Measurements from ENCODE around the gene ANKUB1.
A peak's percentile ranks its signal among the peaks of the same experiment; 100 is the strongest.
"Not testable (repeated sequence)": the region's sequence is repeated elsewhere in the genome, so short reads cannot be mapped to it uniquely, and the experiment has no call there.

ANKUB1 gene

GRCh38 chr3:149792452-149793270 is at the start of gene ANKUB1:
Gene ANKUB1, minus strand, starts transcription at chr3:149792554. Its CDS starts 188 bp downstream, at chr3:149792366.
- DNase-seq (ENCODE audit: low read depth in 2 of 2) = no peak

GRCh38 chr3:149839896-149840295 is 47.5 kb upstream of the ANKUB1 start:
- DNase-seq (ENCODE audit: low read depth in 2 of 2) = no peak

GRCh38 chr3:149839469-149839868 is 47.1 kb upstream of the ANKUB1 start:
- DNase-seq (ENCODE audit: low read depth in 2 of 2) = not testable (repeated sequence)

- DNase-seq (ENCODE audit: low read depth in 2 of 2) = not testable (repeated sequence)
Measured at GRCh38 chr3:149838491-149838890, 46.1 kb upstream of the ANKUB1 start.

- no peak for DNase-seq (ENCODE audit: low read depth in 2 of 2)
Measured at GRCh38 chr3:149833241-149833640, 40.9 kb upstream of the ANKUB1 start.

GRCh38 chr3:149832086-149832485 is 39.7 kb upstream of the ANKUB1 start:
- no peak for DNase-seq (ENCODE audit: low read depth in 2 of 2)

GRCh38 chr3:149831321-149831720 is 39.0 kb upstream of the ANKUB1 start:
- DNase-seq (ENCODE audit: low read depth in 2 of 2) = no peak

GRCh38 chr3:149830902-149831301 is 38.5 kb upstream of the ANKUB1 start:
- DNase-seq (ENCODE audit: low read depth in 2 of 2) = no peak

- DNase-seq (ENCODE audit: low read depth in 2 of 2) = not testable (repeated sequence)
Measured at GRCh38 chr3:149829631-149830030, 37.3 kb upstream of the ANKUB1 start.

GRCh38 chr3:149828390-149828789 is 36.0 kb upstream of the ANKUB1 start:
- DNase-seq (ENCODE audit: low read depth in 2 of 2) = no peak

GRCh38 chr3:149826636-149827035 is 34.3 kb upstream of the ANKUB1 start:
- DNase-seq (ENCODE audit: low read depth in 2 of 2) = no peak

GRCh38 chr3:149820183-149820582 is 27.8 kb upstream of the ANKUB1 start:
- no peak for DNase-seq (ENCODE audit: low read depth in 2 of 2)

GRCh38 chr3:149819432-149819831 is 27.1 kb upstream of the ANKUB1 start:
- no peak for DNase-seq (ENCODE audit: low read depth in 2 of 2)

GRCh38 chr3:149816986-149817385 is 24.6 kb upstream of the ANKUB1 start:
- no peak for DNase-seq (ENCODE audit: low read depth in 2 of 2)

- no peak for DNase-seq (ENCODE audit: low read depth in 2 of 2)
Measured at GRCh38 chr3:149816311-149816710, 24.0 kb upstream of the ANKUB1 start.

- no peak for DNase-seq (ENCODE audit: low read depth in 2 of 2)
Measured at GRCh38 chr3:149815728-149816127, 23.4 kb upstream of the ANKUB1 start.

- no peak for DNase-seq (ENCODE audit: low read depth in 2 of 2)
Measured at GRCh38 chr3:149815321-149815720, 23.0 kb upstream of the ANKUB1 start.

GRCh38 chr3:149813367-149814281 is 21.3 kb upstream of the ANKUB1 start:
- DNase-seq (ENCODE audit: low read depth in 2 of 2) = no peak

GRCh38 chr3:149812606-149813366 is 20.4 kb upstream of the ANKUB1 start, which contains the start of gene RNF13:
Gene RNF13, plus strand, starts transcription at chr3:149813215. Its CDS starts 32,812 bp downstream, at chr3:149846027.
- peak; percentile 81 to 83 for DNase-seq (ENCODE audit: low read depth in 2 of 2)

- DNase-seq (ENCODE audit: low read depth in 2 of 2) = no peak
Measured at GRCh38 chr3:149812165-149812605, 19.8 kb upstream of the ANKUB1 start.

- no peak for DNase-seq (ENCODE audit: low read depth in 2 of 2)
Measured at GRCh38 chr3:149810846-149811245, 18.5 kb upstream of the ANKUB1 start.

GRCh38 chr3:149809699-149810098 is 17.3 kb upstream of the ANKUB1 start:
- DNase-seq (ENCODE audit: low read depth in 2 of 2) = no peak

Data from fibroblast of skin of left biceps (primary cell).